DMS153 treated with DMSO at 0.1 percent for 48 hours (cell line): Measurements from ENCODE around the gene ATF2.

Experiments
- DNase-seq: peaks from one replicate; lab custom pipeline; 2025; ENCODE audit not compliant: unreplicated experiment; lab: John Stamatoyannopoulos, UW

Gene ATF2

DNA sequence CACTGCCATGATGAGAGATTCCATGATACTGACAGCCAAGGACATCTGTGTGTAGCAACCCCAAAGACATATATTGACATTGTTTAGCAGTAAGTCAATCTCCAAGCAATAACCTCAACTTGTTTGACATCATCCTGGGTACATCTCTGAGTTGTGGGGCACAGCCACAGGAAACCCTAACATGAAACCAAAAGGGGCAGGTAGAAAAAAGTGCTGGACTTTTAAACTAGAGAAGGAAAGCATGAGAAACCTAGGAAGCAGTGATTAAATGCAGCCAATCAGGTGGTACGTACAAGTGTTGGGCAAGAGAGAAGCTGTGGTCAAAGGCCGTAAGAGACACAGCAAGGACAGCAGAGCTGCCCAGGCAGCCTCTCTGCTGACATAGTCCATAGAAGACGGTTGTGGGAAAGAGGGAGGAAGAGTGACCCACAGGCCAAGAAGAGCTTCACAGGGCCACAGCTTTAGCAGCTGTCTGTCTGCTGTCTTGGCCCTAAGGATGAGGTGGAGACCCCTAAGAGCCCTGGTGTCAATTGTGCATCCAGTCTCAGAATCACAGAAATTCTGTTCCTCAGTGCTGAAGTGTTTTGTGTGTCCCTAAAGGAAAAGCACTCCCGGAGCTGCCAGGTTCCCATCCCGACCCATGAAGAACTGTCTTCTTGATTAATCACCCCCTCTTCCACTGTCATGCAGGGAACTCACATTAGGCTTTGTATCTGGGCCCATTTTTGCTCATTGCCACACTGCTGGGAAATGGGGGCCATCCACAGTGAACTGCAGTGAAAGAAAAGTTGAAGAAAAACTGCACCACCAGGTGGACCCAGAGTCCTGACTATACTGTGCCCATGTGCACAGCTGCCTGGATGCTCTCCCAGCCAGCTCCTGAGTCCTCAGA is 137.4 kb downstream of the ATF2 start:
- DNase-seq = peak; percentile 23

DNA sequence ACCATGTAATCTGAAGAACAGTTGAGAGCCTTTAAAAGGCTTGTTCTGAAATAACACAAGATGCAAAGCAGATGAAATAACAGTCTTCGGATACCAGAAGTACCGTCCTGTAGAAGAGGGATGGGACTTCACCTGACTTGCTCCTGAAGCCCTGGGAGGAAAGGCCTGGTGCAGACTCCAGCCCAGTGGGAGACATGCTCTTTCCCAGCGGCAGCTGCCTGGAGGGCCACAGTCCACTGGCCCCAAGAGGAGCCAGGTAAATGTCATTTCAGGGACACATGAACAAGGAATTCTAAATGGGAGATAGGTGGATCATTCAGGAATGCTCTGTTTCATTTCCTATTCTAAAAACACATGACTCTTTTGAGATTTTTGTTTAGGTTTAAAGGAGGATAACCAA is 140.2 kb downstream of the ATF2 start:
- DNase-seq = no peak

DNA sequence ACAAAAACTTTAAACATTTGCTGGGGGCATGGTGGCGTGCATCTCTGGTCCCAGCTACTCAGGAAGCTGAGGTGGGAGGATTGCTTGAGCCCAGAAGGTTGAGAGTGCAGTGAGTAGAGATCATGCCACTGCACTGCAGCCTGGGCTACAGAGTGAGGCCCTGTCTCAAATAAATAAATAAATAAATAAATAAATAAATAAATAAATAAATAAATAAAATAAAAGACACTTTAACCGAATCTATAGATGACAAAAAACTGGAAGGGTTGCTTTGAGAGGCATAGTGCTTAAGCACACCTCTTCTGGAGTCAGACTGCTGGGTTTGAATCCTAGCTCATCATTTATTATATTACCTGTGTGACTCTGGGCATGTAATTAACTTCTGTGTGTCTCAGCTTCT is 141.6 kb downstream of the ATF2 start:
- no peak for DNase-seq

DNA sequence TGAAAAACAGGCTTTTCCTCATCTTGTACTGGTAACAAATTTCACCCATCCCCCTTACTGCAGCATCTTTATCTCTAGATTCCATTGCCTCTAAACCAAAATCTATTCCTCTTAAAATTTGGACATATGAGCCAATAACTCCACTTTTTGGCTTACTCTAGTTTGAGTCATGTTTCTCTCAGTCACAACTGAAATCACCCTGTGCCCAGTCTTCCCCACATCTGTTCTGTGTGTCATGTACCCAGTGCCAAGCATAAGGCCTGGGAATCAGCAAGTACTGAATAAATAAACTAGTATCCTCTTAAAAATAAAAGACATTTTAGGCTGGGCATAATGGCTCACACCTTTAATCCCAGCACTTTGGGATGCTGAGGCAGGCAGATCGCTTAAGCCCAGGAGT is 142.1 kb downstream of the ATF2 start:
- DNase-seq = no peak

DNA sequence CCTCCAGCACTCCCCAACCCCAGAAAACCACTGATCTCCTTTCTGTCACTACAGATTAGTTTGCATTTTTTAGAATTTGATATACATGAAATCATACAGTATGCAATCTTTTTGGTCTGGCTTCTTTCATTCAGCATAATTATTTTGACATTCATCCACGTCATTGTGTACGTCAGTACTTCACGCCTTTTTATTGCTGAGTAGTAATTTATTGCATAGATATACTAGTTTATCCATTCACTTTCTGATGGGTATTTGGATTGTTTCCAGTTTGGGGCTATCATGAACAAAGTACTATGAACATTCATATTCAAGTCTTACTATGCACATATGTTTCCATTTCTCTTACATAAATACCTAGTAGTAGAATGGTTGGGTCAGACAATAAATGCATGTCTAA is 142.8 kb downstream of the ATF2 start:
- DNase-seq = no peak

DNA sequence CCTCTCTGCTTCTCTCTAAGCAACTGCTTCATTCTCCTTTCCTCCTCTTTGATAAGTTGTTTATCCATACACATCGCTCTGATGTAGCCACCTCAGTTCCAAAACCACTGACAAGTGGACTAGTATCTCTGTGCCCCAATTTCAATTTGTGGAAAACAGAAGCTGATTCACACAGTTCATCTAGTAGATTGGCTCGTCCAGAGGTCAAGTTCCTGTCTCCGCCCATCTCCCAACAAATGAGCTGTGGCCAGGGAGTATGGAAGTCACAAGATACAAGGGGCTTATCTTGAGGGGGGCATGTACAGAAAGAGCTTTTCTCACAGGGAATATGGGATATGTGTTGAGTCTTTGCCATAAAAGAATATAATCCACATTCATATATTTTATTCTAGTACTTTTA is 145.1 kb downstream of the ATF2 start:
- DNase-seq = no peak
